Lower lobe of right lung (tissue), 2 donors: ENCODE results near the gene CCDC88C. TPM values are rescaled to one million over a fixed set of nuclear protein-coding genes. Genes with fewer than 3 reads are reported as not detected.

Experiments
- ATAC-seq, 2 donors: fragments of 200-7000 bp; cut with Tn5 transposase; one replicate each; pipeline ENCODE4 v1.9.1; 2020 to 2022; ENCODE audit warnings: mild to moderate bottlenecking in 2 of 2, moderate library complexity in 2 of 2
- DNase-seq: peaks from one replicate; pipeline ENCODE4 v3.0.0-alpha.2; 2020
- H3K27ac ChIP-seq: fragments of 200-600 bp; one replicate; pipeline ENCODE4 v1.8.0; 2022
- H3K27me3 ChIP-seq: fragments of 200-600 bp; one replicate; pipeline ENCODE4 v1.8.0; 2022; ENCODE audit warnings: low read depth
- H3K36me3 ChIP-seq: fragments of 200-600 bp; one replicate; pipeline ENCODE4 v1.8.0; 2022; ENCODE audit warnings: mild to moderate bottlenecking
- H3K4me1 ChIP-seq: fragments of 200-600 bp; one replicate; pipeline ENCODE4 v1.8.0; 2022
- H3K4me3 ChIP-seq: fragments of 200-600 bp; one replicate; pipeline ENCODE4 v1.8.0; 2022; ENCODE audit warnings: mild to moderate bottlenecking
- H3K9me3 ChIP-seq: fragments of 200-600 bp; one replicate; pipeline ENCODE4 v1.8.0; 2022
- intact Hi-C: fragments of 100-400 bp; cut with DNase I; formaldehyde crosslinking; loops from one replicate; pipeline ENCODE4 v1.11.0; 2022
- total RNA-seq: library from RNA; stranded (reverse); fragmentation: NEBNext Ultra II Directional; extraction: Animal tissue kit (Norgen Biotek cat#: 25700); gene quantifications from one replicate; pipeline ENCODE4 v1.2.1, GENCODE V29; 2021
- TF ChIP-seq, protein P1 (sequence below): fragments of 200-600 bp; IDR thresholded peaks from one replicate; pipeline ENCODE4 v1.8.0; 2022; ENCODE audit warnings: antibody characterized with exemption, mild to moderate bottlenecking
- donor health status: DM: no; HTN: yes; CAD: no; lungs with severe emphysema.

CCDC88C gene
- total RNA-seq, 1 donor from 2014 or later: 45.8 TPM

DNA sequence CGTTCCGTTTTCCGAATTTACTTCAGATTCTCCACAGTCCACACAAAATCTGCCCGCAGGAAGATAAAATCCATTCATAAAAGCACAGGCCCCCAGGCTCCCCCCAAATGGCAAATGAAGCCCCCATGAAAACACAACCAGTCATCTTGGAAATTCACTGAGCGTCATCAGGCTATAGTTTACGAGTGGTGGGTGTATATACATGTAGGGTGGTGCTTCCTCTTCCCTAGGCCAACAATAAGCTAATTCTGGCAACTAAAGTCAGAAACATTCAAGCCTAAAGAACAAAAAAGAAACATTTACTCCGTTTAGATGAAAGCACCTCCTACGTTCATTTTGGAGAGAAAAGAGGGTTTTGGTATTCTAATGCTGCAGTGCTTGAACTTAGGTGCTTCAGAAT lies 179.0 kb downstream of the CCDC88C start:
- TF ChIP-seq, protein P1, sequence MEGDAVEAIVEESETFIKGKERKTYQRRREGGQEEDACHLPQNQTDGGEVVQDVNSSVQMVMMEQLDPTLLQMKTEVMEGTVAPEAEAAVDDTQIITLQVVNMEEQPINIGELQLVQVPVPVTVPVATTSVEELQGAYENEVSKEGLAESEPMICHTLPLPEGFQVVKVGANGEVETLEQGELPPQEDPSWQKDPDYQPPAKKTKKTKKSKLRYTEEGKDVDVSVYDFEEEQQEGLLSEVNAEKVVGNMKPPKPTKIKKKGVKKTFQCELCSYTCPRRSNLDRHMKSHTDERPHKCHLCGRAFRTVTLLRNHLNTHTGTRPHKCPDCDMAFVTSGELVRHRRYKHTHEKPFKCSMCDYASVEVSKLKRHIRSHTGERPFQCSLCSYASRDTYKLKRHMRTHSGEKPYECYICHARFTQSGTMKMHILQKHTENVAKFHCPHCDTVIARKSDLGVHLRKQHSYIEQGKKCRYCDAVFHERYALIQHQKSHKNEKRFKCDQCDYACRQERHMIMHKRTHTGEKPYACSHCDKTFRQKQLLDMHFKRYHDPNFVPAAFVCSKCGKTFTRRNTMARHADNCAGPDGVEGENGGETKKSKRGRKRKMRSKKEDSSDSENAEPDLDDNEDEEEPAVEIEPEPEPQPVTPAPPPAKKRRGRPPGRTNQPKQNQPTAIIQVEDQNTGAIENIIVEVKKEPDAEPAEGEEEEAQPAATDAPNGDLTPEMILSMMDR: no peak

DNA sequence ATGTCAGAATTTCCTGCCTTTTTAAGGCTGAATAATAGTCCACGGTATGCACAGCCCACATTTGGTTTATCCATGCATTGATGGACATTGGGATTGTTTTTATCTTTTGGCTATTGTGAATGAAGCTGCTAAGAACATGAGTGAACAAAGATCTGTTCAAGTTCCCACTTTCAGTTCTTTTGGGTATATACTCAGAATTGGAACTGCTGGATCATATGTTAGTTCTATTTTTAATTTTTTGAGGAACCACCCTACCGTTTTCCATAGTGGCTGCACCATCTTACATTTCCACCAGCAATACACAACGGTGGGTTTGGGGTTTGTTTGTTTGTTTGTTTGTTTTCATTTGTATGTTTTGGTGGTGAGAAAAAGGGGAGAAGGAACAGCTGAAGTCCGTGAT lies 179.5 kb downstream of the CCDC88C start:
- intact Hi-C loops: no loop called here
- no peaks in the 10 kb centered on the region for H3K36me3 ChIP-seq
- no peak overlapping the region for H3K27ac ChIP-seq
- no peak overlapping the region for H3K4me3 ChIP-seq
- no peak for DNase-seq
- H3K27me3 ChIP-seq: no peaks in the 10 kb centered on the region
- no peak for ATAC-seq
- TF ChIP-seq, protein P1: no peak
- no peaks in the 10 kb centered on the region for H3K9me3 ChIP-seq
- H3K4me1 ChIP-seq: peaks cover 13% of the 10 kb centered on the region

More for the DNA sequence above, 179.0 kb downstream of the CCDC88C start:
- Histone ChIP-seq H3K36me3 (no peaks in the 10 kb centered on the region), H3K4me3 (no peak overlapping the region), H3K4me1 (peaks cover 19% of the 10 kb centered on the region), H3K27ac (no peak overlapping the region), H3K9me3 (no peaks in the 10 kb centered on the region), H3K27me3 (no peaks in the 10 kb centered on the region)
- DNase-seq (no peak), ATAC-seq (no peak)
- intact Hi-C loops: no loop called here

DNA sequence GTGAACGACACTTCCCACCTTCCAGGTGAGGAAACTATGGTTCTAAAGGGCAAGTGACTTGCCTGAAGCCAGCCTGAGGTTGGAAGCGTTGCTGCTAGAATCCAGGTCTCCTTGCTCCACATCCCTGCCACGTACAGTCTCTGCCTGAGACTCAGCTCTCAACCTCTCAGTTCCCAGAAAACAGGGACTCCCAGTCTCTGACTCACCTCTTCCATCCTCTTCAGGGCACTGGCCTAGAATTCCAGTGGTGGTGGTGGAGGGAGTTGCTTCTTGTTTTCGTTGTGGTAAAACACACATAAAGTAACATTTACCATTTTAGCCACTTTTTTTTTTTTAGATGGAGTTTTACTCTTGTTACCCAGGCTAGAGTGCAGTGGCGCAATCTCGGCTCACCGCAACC lies 180.4 kb downstream of the CCDC88C start:
- Histone ChIP-seq H3K27ac (no peak overlapping the region), H3K27me3 (no peaks in the 10 kb centered on the region), H3K4me3 (no peak overlapping the region), H3K9me3 (no peaks in the 10 kb centered on the region), H3K4me1 (peaks cover 16% of the 10 kb centered on the region), H3K36me3 (no peaks in the 10 kb centered on the region)
- no peak for DNase-seq
- TF ChIP-seq, protein P1: no peak
- ATAC-seq: no peak
- intact Hi-C loops: no loop called here

DNA sequence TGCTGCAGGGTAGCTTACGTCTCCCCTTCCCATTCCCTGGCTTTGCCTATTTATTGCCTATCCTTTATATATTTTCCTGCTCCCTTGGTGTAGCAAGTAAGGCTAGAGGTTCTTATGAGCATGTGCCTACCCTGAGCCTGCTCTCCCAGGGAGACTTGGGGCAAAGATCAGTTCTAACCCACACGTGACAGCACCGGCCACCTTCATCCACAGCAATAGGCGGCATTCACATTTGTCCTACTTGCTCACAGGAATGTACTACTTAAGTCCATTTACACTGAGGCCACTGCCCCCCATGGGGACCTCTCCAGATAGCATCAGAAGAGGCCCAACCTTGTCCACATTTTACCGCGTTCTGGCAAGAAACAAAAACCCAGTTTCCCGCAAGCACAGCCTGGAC lies 181.8 kb downstream of the CCDC88C start:
- Histone ChIP-seq H3K27me3 (no peaks in the 10 kb centered on the region), H3K9me3 (no peaks in the 10 kb centered on the region), H3K27ac (no peak overlapping the region), H3K4me3 (no peak overlapping the region), H3K4me1 (peaks cover 27% of the 10 kb centered on the region), H3K36me3 (no peaks in the 10 kb centered on the region)
- TF ChIP-seq, protein P1: no peak
- ATAC-seq (no peak), DNase-seq (no peak)
- intact Hi-C loops: no loop called here

DNA sequence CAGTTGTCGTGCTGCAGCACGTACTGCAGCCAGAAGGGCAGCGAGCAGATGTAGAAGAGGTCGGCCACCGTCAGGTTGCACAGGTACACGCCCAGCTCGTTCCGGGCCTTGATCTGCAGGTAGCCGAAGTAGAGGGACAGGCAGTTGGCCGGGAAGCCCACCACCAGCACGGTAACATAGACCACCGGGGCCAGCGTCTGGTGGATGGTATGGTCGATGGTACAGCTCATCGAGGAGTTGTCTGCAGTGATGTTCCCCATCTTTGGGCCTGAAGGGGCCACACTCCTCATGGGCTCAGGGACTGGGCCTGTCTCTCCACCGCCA lies 182.9 kb downstream of the CCDC88C start:
- no peak for DNase-seq
- H3K27ac ChIP-seq: no peak overlapping the region
- intact Hi-C loops: no loop called here
- H3K4me3 ChIP-seq: no peak overlapping the region
- TF ChIP-seq, protein P1: no peak
- H3K9me3 ChIP-seq: no peaks in the 10 kb centered on the region
- no peaks in the 10 kb centered on the region for H3K27me3 ChIP-seq
- no peaks in the 10 kb centered on the region for H3K36me3 ChIP-seq
- H3K4me1 ChIP-seq: peaks cover 36% of the 10 kb centered on the region
- ATAC-seq: no peak
